Measurements from ENCODE around the gene ADAMTS12.

DNA sequence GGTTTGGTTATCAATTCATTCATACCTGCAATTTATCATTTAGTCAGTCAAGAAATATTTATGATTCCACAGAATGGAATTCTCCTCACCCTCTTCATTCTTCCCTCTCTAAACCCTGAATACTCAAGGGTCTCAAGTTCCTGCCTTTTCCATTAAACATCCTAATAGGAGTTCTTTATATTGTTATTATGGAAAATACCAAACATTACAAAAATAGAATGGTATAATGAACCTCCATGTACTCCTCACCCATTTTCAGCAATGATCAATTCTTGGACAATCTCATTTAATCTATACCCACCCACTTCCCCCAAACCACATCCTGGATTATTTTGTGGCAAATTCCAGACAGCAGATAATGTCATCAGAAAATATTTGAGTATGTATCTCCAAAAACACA, 74.5 kb downstream of the ADAMTS12 start:
- no peak for TF ChIP-seq EZH2phosphoT487 (IDR thresholded peaks at IDR 0.05; ENCODE audit: borderline replicate concordance, low read length)
- TF ChIP-seq, protein P1, sequence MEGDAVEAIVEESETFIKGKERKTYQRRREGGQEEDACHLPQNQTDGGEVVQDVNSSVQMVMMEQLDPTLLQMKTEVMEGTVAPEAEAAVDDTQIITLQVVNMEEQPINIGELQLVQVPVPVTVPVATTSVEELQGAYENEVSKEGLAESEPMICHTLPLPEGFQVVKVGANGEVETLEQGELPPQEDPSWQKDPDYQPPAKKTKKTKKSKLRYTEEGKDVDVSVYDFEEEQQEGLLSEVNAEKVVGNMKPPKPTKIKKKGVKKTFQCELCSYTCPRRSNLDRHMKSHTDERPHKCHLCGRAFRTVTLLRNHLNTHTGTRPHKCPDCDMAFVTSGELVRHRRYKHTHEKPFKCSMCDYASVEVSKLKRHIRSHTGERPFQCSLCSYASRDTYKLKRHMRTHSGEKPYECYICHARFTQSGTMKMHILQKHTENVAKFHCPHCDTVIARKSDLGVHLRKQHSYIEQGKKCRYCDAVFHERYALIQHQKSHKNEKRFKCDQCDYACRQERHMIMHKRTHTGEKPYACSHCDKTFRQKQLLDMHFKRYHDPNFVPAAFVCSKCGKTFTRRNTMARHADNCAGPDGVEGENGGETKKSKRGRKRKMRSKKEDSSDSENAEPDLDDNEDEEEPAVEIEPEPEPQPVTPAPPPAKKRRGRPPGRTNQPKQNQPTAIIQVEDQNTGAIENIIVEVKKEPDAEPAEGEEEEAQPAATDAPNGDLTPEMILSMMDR (conservative IDR thresholded peaks at IDR 0.05; ENCODE audit: low read depth, low read length) = no peak
